ENCODE results near the gene ASTN2.

Gene ASTN2

DNA sequence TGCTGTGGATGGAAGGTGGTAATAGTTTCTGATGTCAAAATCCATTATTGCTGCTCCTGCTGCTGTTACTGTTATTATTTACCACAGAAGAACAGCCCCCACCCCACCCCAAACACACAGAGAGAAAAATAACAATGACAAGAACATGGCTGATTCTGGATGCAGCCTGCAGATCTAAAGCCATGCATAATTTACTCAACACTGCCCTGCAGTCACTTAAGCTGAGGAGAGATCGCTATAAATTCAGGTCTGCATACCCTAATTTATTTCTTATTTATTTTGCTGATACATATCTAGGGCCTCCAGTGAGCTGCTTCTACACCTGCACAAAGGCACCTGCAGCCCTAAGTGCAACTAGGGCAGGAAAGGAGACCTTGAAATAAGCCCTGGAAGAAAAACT is 595.7 kb downstream of the ASTN2 start:
- ATAC-seq (replicated peaks) (no peak), DNase-seq (no peak)
- H3K27me3 Mint-ChIP-seq, result peaks cover 0 to 9% of the 10 kb centered on the region in 2 donors
- H3K36me3 Mint-ChIP-seq (ENCODE audit: insufficient read depth), result no peaks in the 10 kb centered on the region
- no peak overlapping the region for H3K27ac Mint-ChIP-seq
- H3K4me1 Mint-ChIP-seq (ENCODE audit: low read depth in 2 of 2), result no peaks in the 10 kb centered on the region
- H3K9me3 Mint-ChIP-seq, result no peaks in the 10 kb centered on the region
- H3K4me3 Mint-ChIP-seq, result no peak overlapping the region

DNA sequence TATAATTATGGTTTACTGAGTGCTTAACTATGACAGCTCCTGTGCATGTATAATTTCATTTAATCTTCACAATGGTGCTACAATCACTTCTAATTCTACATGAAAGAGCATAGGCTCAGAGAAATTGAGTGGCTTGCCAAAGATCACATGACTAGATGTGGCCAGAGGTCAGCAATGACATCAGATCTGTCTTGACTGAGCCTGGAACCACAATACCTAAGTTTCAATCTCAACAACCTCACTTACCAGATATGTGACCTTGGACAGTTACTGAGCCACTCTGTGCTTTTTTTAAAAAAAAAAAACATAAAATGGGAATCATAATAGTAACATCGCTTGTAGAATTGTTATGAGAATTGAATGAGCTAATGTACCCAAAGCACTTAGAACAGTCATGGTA is 597.1 kb downstream of the ASTN2 start:
- Mint-ChIP-seq H3K4me1 (ENCODE audit: low read depth in 2 of 2) (no peaks in the 10 kb centered on the region), H3K27me3 (peaks cover 0 to 9% of the 10 kb centered on the region in 2 donors), H3K27ac (no peak overlapping the region), H3K4me3 (no peak overlapping the region), H3K9me3 (no peaks in the 10 kb centered on the region), H3K36me3 (ENCODE audit: insufficient read depth) (no peaks in the 10 kb centered on the region)
- ATAC-seq (replicated peaks) (no peak), DNase-seq (no peak)

DNA sequence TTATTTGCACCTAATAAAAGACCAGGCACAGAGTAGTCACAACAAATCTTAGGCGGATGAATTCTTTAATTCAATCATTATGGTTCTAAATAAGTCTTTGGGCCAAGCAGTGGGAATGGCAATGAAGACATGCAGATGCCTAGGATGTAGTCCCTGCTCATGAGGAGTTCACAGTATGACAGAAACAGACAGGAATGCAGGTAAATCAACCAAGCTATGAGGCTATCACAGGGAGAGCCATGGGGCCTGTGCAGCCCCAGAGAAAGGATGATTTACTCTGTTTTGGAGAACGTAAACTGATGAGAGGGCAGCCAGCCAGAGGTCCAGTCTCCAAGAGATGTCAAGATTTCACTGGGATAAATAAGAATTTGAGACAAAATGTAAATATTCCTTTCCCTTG is 598.4 kb downstream of the ASTN2 start:
- no peaks in the 10 kb centered on the region for H3K36me3 Mint-ChIP-seq (ENCODE audit: insufficient read depth)
- no peak for DNase-seq
- peaks cover 0 to 19% of the 10 kb centered on the region in 2 donors for H3K27me3 Mint-ChIP-seq

DNA sequence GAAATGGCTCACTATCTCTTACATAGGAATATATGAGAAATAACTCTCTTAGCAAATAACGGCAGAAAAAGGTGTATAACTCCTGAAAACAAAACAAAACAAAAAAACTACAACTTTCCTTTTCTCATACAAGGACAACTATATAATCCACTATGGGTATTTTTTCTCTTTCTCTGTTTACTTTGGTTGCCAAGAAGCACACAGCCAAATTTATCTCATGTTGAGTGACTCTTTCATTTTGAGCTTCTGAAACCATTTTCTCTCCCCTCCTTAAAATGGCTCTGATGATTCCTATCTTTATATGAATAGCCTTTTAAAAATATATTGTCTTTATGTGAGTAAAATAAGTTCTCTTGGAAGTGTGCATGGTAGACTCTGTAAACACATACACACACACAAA is 599.0 kb downstream of the ASTN2 start:
- Mint-ChIP-seq H3K27me3 (peaks cover 0 to 19% of the 10 kb centered on the region in 2 donors), H3K4me3 (no peak overlapping the region), H3K9me3 (no peaks in the 10 kb centered on the region), H3K36me3 (ENCODE audit: insufficient read depth) (no peaks in the 10 kb centered on the region), H3K27ac (no peak overlapping the region), H3K4me1 (ENCODE audit: low read depth in 2 of 2) (no peaks in the 10 kb centered on the region)
- DNase-seq, result no peak
- ATAC-seq (replicated peaks), result no peak

More for the DNA sequence above, 598.4 kb downstream of the ASTN2 start:
- H3K9me3 Mint-ChIP-seq, result no peaks in the 10 kb centered on the region
- H3K27ac Mint-ChIP-seq, result no peak overlapping the region
- no peak overlapping the region for H3K4me3 Mint-ChIP-seq
- no peak for ATAC-seq (replicated peaks)
- no peaks in the 10 kb centered on the region for H3K4me1 Mint-ChIP-seq (ENCODE audit: low read depth in 2 of 2)

DNA sequence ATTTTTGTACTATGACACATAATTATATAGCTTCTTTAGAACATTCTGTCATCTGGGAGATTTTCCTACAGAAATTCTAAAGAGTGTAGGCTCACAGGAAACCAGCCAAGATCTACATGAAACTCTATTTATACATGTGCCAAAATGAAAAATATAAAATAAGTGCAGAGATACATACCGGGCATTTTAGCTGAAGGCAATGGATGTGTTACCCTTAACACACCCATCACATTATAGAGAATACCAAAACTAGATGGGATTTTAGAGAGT is 601.9 kb downstream of the ASTN2 start:
- Mint-ChIP-seq H3K4me3 (no peak overlapping the region), H3K4me1 (ENCODE audit: low read depth in 2 of 2) (no peaks in the 10 kb centered on the region), H3K36me3 (ENCODE audit: insufficient read depth) (no peaks in the 10 kb centered on the region), H3K27me3 (peaks cover 0 to 19% of the 10 kb centered on the region in 2 donors), H3K9me3 (no peaks in the 10 kb centered on the region), H3K27ac (no peak overlapping the region)
- DNase-seq, result no peak
- ATAC-seq (replicated peaks), result no peak

DNA sequence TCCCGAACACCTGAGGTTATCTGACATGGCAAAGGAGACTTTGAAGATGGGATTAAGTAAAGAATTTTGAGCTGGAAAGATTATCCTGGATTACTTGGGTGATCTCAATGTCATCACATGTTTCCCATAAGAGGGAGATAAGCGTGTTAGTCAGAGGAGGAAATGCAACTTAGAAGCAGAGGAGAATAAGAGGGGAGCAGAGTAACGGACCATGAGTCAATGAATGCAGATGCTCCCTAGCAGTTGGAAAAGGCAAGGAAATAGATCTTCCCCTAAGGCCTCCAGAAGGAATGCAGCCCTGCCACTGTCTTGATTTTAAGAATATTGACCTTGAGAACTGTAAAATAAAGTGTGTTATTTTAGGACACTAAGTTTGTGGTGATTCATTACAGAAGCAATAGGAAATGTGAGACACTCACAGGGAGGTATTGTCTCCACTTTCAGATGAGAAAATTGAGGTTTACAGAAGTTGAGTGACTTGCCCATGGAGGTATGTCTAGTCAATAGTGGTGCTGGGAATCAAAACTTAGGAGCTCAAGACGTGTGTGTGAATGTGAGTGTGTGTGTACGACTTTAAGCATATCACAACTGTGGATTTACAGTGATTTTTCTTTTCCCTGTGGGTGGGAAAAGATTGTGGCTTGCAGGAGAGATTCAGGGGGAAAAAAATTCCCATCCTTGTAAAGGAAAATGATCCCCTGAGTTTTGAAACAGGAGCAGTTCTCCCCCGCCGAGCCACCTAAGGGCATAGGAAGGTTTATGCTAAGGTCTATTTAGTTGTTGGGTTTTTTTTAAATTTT is 602.4 kb downstream of the ASTN2 start:
- H3K9me3 Mint-ChIP-seq, result no peaks in the 10 kb centered on the region
- H3K27me3 Mint-ChIP-seq, result peaks cover 0 to 19% of the 10 kb centered on the region in 2 donors
- no peaks in the 10 kb centered on the region for H3K36me3 Mint-ChIP-seq (ENCODE audit: insufficient read depth)
- DNase-seq (no peak), ATAC-seq (replicated peaks) (no peak)
- no peak overlapping the region for H3K27ac Mint-ChIP-seq
- no peak overlapping the region for H3K4me3 Mint-ChIP-seq
- no peaks in the 10 kb centered on the region for H3K4me1 Mint-ChIP-seq (ENCODE audit: low read depth in 2 of 2)

DNA sequence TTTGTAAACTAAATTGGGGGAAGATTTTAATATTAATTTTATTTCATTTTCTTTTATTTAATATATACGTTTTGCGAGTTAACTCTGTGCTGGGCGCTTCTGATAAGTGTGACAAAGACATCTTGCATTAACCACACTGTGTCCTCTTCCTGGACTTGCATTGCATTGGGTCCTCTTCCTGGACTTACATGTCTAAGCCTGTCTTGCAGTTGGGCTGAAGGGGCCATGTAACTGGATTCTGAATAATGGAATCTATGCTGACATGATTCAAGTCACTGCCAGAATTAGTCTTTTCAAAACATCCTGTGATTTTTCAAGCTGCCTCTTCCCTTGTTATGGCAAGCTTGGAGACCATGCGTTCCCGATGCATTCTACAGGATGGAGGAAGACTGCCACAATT is 605.2 kb downstream of the ASTN2 start:
- no peak overlapping the region for H3K27ac Mint-ChIP-seq
- H3K27me3 Mint-ChIP-seq, result peaks cover 0 to 10% of the 10 kb centered on the region in 2 donors
- peaks cover 0 to 2% of the 10 kb centered on the region in 2 donors for H3K9me3 Mint-ChIP-seq
- no peaks in the 10 kb centered on the region for H3K4me1 Mint-ChIP-seq (ENCODE audit: low read depth in 2 of 2)
- no peak for DNase-seq
- H3K36me3 Mint-ChIP-seq (ENCODE audit: insufficient read depth), result no peaks in the 10 kb centered on the region
- no peak for ATAC-seq (replicated peaks)
- no peak overlapping the region for H3K4me3 Mint-ChIP-seq

DNA sequence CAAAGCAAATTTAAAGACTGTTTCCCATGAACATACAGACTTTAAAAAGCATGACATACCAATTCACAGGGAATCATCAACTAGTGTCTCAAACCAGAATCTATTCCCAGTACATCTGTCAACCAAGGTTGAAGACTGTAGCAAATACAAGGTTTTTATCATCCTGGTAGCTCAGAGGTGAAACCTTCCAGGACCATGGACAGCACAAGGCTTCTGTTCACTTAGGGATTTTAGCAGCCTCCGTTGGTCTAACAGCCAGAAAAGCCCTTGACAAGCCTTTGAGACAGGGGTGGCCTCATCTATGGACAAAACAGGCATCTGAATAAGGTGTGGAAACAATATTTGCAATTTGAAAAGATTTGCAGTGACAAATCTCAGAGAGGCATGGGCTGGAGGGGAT is 608.8 kb downstream of the ASTN2 start:
- no peak for DNase-seq
- Mint-ChIP-seq H3K27me3 (peaks cover 0 to 3% of the 10 kb centered on the region in 2 donors), H3K4me1 (ENCODE audit: low read depth in 2 of 2) (no peaks in the 10 kb centered on the region), H3K27ac (no peak overlapping the region), H3K9me3 (peaks cover under 1 to 2% of the 10 kb centered on the region in 2 donors), H3K4me3 (no peak overlapping the region), H3K36me3 (ENCODE audit: insufficient read depth) (no peaks in the 10 kb centered on the region)
- no peak for ATAC-seq (replicated peaks)

DNA sequence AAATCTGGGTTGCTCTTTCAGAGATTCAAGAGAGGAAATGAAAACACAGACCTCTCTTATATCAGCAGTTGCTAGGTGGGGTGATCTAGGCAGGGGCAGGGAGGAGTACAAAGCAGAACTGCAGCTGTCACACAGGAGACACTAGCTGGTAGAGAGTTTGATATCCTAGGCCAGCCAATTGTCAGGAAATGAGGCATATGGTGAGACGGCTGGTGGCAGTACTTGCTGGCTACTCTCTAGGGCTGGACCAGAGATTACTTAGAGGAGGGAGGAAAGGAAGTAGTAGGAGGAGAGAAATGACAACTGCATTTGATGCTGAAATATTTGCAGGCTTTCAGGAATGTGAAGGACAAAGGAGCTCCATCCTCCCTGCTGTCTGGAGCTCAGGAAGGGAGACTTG is 614.0 kb downstream of the ASTN2 start:
- DNase-seq (no peak), ATAC-seq (replicated peaks) (no peak)
- Mint-ChIP-seq H3K4me1 (ENCODE audit: low read depth in 2 of 2) (no peaks in the 10 kb centered on the region), H3K27me3 (peaks cover 0 to 8% of the 10 kb centered on the region in 2 donors), H3K36me3 (ENCODE audit: insufficient read depth) (peaks cover 4% of the 10 kb centered on the region), H3K27ac (no peak overlapping the region), H3K4me3 (no peak overlapping the region), H3K9me3 (peaks cover 0 to 6% of the 10 kb centered on the region in 2 donors)

DNA sequence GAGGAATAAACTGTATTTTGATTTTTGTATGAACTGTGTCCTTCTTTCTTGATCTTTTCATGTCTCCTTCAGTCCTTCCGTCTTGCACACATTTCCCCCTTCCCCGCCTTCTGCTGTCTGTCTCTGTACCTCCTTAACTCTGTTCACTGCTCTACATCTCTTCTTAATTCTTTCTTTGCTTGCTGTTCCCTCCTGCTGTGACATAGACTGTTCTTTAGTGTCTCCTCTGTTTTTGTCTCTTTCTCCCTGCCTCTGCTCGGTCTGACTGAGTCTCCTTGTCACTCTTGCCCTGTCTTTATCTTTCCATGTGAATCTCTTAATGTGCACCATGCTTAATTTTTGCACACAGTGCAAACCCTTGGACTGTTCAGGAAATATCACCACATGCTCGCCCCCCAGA is 614.8 kb downstream of the ASTN2 start:
- H3K27me3 Mint-ChIP-seq, result peaks cover 0 to 8% of the 10 kb centered on the region in 2 donors
- DNase-seq (no peak), ATAC-seq (replicated peaks) (no peak)
- H3K27ac Mint-ChIP-seq, result no peak overlapping the region
- peaks cover 4% of the 10 kb centered on the region for H3K36me3 Mint-ChIP-seq (ENCODE audit: insufficient read depth)
- no peak overlapping the region for H3K4me3 Mint-ChIP-seq
- peaks cover 0 to 6% of the 10 kb centered on the region in 2 donors for H3K9me3 Mint-ChIP-seq
- H3K4me1 Mint-ChIP-seq (ENCODE audit: low read depth in 2 of 2), result no peaks in the 10 kb centered on the region

DNA sequence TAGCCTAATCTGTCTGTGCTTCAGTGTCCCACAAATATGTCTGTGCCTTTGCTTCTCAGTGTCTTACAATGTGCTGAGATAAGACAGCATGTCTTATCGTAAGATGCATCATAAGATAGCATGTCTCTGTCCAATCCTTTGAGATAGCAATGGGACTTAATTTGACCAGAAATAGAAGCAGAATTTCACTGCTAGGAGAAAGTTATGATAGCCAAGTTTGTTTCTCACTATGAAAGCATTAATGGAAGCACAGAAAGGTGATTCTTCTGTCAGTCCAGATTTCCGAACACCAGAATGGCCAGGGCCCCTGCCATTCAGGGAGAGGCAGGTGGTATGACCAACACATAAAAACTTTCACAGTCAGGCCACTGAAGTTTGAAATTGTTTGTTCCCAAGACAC is 616.3 kb downstream of the ASTN2 start:
- no peak overlapping the region for H3K4me3 Mint-ChIP-seq
- peaks cover 0 to 8% of the 10 kb centered on the region in 2 donors for H3K27me3 Mint-ChIP-seq
- peaks cover 0 to 6% of the 10 kb centered on the region in 2 donors for H3K9me3 Mint-ChIP-seq
- ATAC-seq (replicated peaks) (no peak), DNase-seq (no peak)
- no peak overlapping the region for H3K27ac Mint-ChIP-seq
- H3K4me1 Mint-ChIP-seq (ENCODE audit: low read depth in 2 of 2), result no peaks in the 10 kb centered on the region
- peaks cover 4% of the 10 kb centered on the region for H3K36me3 Mint-ChIP-seq (ENCODE audit: insufficient read depth)

DNA sequence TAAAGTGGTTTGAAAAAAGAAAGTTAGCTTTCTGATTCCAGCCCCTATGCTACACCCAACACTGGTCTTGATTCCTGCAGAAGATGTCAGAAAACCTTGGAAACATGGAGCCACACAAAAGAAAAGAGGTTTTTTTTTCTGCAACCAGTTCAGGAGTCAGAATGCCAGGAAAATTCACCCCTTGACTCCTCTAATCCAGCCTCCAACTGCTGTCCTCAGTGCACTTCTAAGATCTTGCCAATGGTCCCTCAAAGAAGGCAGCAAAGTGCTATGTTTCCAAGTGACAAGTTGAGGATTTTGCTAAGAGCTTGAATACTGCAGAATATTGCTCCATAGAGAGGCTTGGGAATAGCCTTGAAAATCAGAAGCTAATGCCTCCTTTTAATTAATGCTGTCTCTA is 617.6 kb downstream of the ASTN2 start:
- H3K9me3 Mint-ChIP-seq, result peaks cover 2 to 6% of the 10 kb centered on the region in 2 donors
- H3K36me3 Mint-ChIP-seq (ENCODE audit: insufficient read depth), result peaks cover 4% of the 10 kb centered on the region

DNA sequence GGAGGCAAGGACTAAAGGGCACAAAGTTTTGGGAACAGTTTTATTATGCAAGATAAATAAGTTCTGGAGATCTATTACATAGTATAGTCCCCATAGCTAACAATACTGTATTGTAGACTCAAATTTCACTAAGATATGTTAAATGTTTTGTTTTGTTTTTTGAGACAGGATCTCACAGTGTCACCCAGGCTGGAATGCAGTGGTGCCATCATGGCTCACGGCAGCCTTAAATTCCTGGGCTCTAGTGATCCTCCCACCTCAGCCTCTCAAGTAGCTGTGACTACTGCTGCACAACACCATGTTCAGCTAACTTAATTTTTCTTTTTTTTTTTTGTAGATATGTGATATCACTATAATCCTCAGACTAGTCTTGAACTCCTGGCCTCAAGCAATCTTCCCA is 618.2 kb downstream of the ASTN2 start:
- peaks cover 4% of the 10 kb centered on the region for H3K36me3 Mint-ChIP-seq (ENCODE audit: insufficient read depth)

More for the DNA sequence above, 617.6 kb downstream of the ASTN2 start:
- ATAC-seq (replicated peaks) (no peak), DNase-seq (no peak)
- Mint-ChIP-seq H3K4me1 (ENCODE audit: low read depth in 2 of 2) (no peaks in the 10 kb centered on the region), H3K4me3 (no peak overlapping the region), H3K27ac (no peak overlapping the region), H3K27me3 (peaks cover 0 to 8% of the 10 kb centered on the region in 2 donors)

DNA sequence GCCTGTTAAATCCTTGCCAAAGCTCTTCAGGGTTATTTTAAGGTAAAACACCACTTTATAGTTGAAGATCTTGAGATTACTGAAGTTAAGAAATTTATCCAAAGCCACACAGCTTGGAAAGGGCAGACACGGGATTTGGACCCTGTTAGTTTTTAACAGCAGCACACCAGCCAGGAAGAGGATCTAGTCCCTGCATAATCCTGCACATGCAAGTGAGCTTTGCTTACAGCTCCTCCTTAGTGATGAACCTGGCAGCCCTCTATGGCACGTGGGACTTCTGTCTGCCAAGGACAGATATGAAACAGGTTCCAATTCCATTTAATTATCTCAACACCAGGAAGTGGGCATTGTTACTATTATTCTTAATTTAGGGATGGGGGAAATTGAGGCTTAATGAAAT is 619.0 kb downstream of the ASTN2 start:
- DNase-seq (no peak), ATAC-seq (replicated peaks) (no peak)
- H3K4me1 Mint-ChIP-seq (ENCODE audit: low read depth in 2 of 2), result no peaks in the 10 kb centered on the region
- no peak overlapping the region for H3K4me3 Mint-ChIP-seq
- peaks cover 2% of the 10 kb centered on the region in 2 donors for H3K9me3 Mint-ChIP-seq
- H3K36me3 Mint-ChIP-seq (ENCODE audit: insufficient read depth), result peaks cover 2% of the 10 kb centered on the region
- H3K27me3 Mint-ChIP-seq, result peaks cover 0 to 3% of the 10 kb centered on the region in 2 donors
- H3K27ac Mint-ChIP-seq, result no peak overlapping the region

More for the DNA sequence above, 618.2 kb downstream of the ASTN2 start:
- H3K27me3 Mint-ChIP-seq, result peaks cover 0 to 8% of the 10 kb centered on the region in 2 donors
- H3K4me3 Mint-ChIP-seq, result no peak overlapping the region
- no peaks in the 10 kb centered on the region for H3K4me1 Mint-ChIP-seq (ENCODE audit: low read depth in 2 of 2)
- peaks cover 2 to 6% of the 10 kb centered on the region in 2 donors for H3K9me3 Mint-ChIP-seq
- no peak for ATAC-seq (replicated peaks)
- DNase-seq, result no peak
- H3K27ac Mint-ChIP-seq, result no peak overlapping the region
